CD14-positive monocyte (primary cell): ENCODE results near the gene CFAP97D1. TPM values are rescaled to one million over a fixed set of nuclear protein-coding genes. Genes with fewer than 3 reads are reported as not detected.

Experiments
- DNase-seq, 3 donors: peaks; one replicate each; pipeline ENCODE4 v3.0.0-alpha.2; 2011 to 2022
- H2AFZ ChIP-seq: 2 replicates; pipeline ENCODE4 v1.6.0; 2012; ENCODE audit warnings: mild to moderate bottlenecking, low read depth, low read length, inconsistent platforms; ENCODE audit not compliant: insufficient read depth, poor library complexity, severe bottlenecking
- H3K27ac ChIP-seq, 2 donors: 1 replicate in 1 of 2; 2 replicates in 1 of 2; pipeline ENCODE4 v1.5.1; 2012 to 2013; ENCODE audit warnings: low read length in 2 of 2, control low read depth in 1 of 2, inconsistent platforms in 1 of 2, low read depth in 1 of 2, mild to moderate bottlenecking in 1 of 2
- H3K27me3 ChIP-seq, 2 donors: one replicate each; pipeline versions ENCODE4 v1.6.0 to v1.6.1; 2011 to 2013; ENCODE audit warnings: low read length in 2 of 2; ENCODE audit not compliant: control insufficient read depth in 2 of 2, insufficient read depth in 2 of 2
- H3K36me3 ChIP-seq, 2 donors: replicated peaks in 1 of 2; 1 replicate in 1 of 2; 2 replicates in 1 of 2; pipeline versions ENCODE4 v1.5.1 to v1.6.1; 2012 to 2013; ENCODE audit warnings: low read length in 2 of 2, control low read depth in 1 of 2, inconsistent platforms in 1 of 2, mild to moderate bottlenecking in 1 of 2; ENCODE audit not compliant: insufficient read depth in 2 of 2, control insufficient read depth in 1 of 2
- H3K4me1 ChIP-seq, 2 donors: 1 replicate in 1 of 2; 2 replicates in 1 of 2; pipeline versions ENCODE4 v1.5.1 to v1.6.1; 2012 to 2013; ENCODE audit warnings: low read length in 2 of 2, control low read depth in 1 of 2, inconsistent platforms in 1 of 2, mild to moderate bottlenecking in 1 of 2, moderate library complexity in 1 of 2; ENCODE audit not compliant: insufficient read depth in 2 of 2, control insufficient read depth in 1 of 2
- H3K4me2 ChIP-seq: replicated peaks from 2 replicates; pipeline ENCODE3; 2012; ENCODE audit warnings: low read length, moderate library complexity, mild to moderate bottlenecking; ENCODE audit not compliant: poor library complexity, severe bottlenecking; ENCODE audit errors: extremely low read depth
- H3K4me3 ChIP-seq, 3 experiments: fragments of 200-600 bp in 1 of 3; sonication (generic) in 1 of 3; replicated peaks in 1 of 3; 1 replicate in 2 of 3; 2 replicates in 1 of 3; pipeline ENCODE4 v1.5.1; 2011 to 2013; ENCODE audit warnings: low read length in 3 of 3, mild to moderate bottlenecking in 3 of 3, control low read depth in 2 of 3, low read depth in 2 of 3, inconsistent platforms in 1 of 3, moderate library complexity in 1 of 3
- H3K79me2 ChIP-seq: 2 replicates; pipeline ENCODE4 v1.6.0; 2012; ENCODE audit warnings: mild to moderate bottlenecking, control low read depth, inconsistent platforms, low read length, moderate library complexity; ENCODE audit not compliant: insufficient read depth
- H3K9ac ChIP-seq: 2 replicates; pipeline ENCODE4 v1.6.0; 2017; ENCODE audit warnings: low read length, mild to moderate bottlenecking; ENCODE audit not compliant: insufficient read depth, poor library complexity, severe bottlenecking
- H3K9me3 ChIP-seq, 2 donors: replicated peaks in 1 of 2; 1 replicate in 1 of 2; 2 replicates in 1 of 2; pipeline versions ENCODE4 v1.5.1 to v1.6.1; 2012 to 2013; ENCODE audit warnings: low read length in 2 of 2, control low read depth in 1 of 2; ENCODE audit not compliant: control insufficient read depth in 1 of 2, insufficient read depth in 1 of 2
- H4K20me1 ChIP-seq: 2 replicates; pipeline ENCODE4 v1.6.0; 2012; ENCODE audit warnings: mild to moderate bottlenecking, low read length, control low read depth, moderate library complexity; ENCODE audit not compliant: insufficient read depth
- H3K27ac Mint-ChIP-seq, 7 donors: one replicate each; pipeline ENCODE4 v1.8.0; 2020; ENCODE audit warnings: mild to moderate bottlenecking in 7 of 7, mixed read lengths in 7 of 7, moderate library complexity in 6 of 7, inconsistent platforms in 2 of 7
- H3K27me3 Mint-ChIP-seq, 3 donors: one replicate each; pipeline ENCODE4 v1.8.0; 2021 to 2022; ENCODE audit warnings: low read depth in 3 of 3, mild to moderate bottlenecking in 3 of 3, mixed read lengths in 3 of 3, moderate library complexity in 3 of 3, inconsistent platforms in 1 of 3
- H3K36me3 Mint-ChIP-seq, 2 donors: one replicate each; pipeline ENCODE4 v1.8.0; 2020; ENCODE audit warnings: mixed read lengths in 2 of 2, inconsistent platforms in 1 of 2, mild to moderate bottlenecking in 1 of 2
- H3K4me1 Mint-ChIP-seq: one replicate; pipeline ENCODE4 v1.8.0; 2020; ENCODE audit warnings: mild to moderate bottlenecking, mixed read lengths
- H3K4me3 Mint-ChIP-seq, 2 donors: one replicate each; pipeline ENCODE4 v1.8.0; 2020; ENCODE audit warnings: mild to moderate bottlenecking in 2 of 2, mixed read lengths in 2 of 2, moderate library complexity in 1 of 2
- H3K9me3 Mint-ChIP-seq, 7 donors: one replicate each; pipeline ENCODE4 v1.8.0; 2020 to 2022; ENCODE audit warnings: mixed read lengths in 7 of 7, mild to moderate bottlenecking in 6 of 7, moderate library complexity in 6 of 7, inconsistent platforms in 2 of 7
- CTCF ChIP-seq: fragments of 200-600 bp; IDR thresholded peaks from one replicate; pipeline ENCODE4 v1.8.0; 2022; ENCODE audit warnings: antibody characterized with exemption, mild to moderate bottlenecking
- WGBS: methylation state at CpG from one replicate; pipeline ENCODE4 v1.1.5; 2013; ENCODE audit warnings: missing lambda C conversion rate; ENCODE audit not compliant: insufficient coverage; 5-methylcytosine and 5-hydroxymethylcytosine counted together
- intact Hi-C, 2 donors: fragments of 100-400 bp; cut with micrococcal nuclease; formaldehyde crosslinking; loops; one replicate each; pipeline versions ENCODE4 v1.15.0 to v1.15.1; 2023
- polyA plus RNA-seq, 3 donors: library from polyadenylated mRNA; depleted of rRNA in 1 of 3; unstranded in 2 of 3; stranded (reverse) in 1 of 3; fragments of 300-500 nt in 2 of 3; fragments of >200 nt in 1 of 3; fragmentation: Illumina TruSeq in 2 of 3; gene quantifications; 1 replicate in 2 of 3; 2 replicates in 1 of 3; pipeline ENCODE4 v1.2.3, GENCODE V29; 2012 to 2021

The CFAP97D1 gene
- polyA plus RNA-seq, 3 donors: 0.07 TPM; not detected in 2

DNA sequence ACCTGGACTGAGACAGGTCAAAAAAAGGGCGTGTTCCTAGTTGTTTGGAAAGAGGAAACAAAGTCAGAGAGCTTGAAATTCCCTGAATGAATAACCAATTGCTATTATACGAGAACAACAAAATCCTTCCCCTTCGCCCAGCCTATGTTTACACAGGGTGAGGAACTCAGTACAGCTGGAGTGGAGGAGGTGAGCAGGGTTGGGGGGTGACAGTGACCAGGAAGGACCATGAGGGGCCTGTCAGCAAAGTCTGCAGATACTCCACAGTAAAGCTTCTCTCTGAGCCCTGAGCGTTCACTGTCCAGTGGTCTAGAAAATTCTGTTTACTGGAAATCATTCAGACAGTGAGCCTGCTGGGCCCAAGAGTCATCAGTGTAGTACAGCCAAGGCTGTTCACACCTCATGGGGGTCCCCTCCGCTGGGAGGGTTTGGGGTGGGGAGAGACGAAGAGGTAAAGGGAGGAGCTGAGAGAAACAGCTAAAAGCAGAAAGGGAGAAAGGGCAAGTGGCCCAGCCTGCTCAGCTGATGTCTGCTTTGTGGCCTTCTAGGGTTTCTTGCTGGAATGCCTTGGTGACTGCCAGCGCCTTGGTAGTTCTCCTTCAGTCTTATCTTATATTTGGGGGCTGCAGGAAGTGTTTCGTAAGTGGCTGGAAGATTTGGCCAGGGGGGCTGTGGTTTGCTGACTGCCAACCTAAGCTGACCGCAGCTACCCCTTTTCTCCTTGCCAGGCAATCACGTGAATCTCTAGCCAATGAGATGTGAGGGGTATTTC is 7.2 kb upstream of the CFAP97D1 start:
- peaks cover 0 to 2% (median 0%) of the 10 kb centered on the region in 7 donors for H3K9me3 Mint-ChIP-seq
- Histone ChIP-seq H3K27ac (peak overlapping the region; percentile 63 to 79), H3K36me3 (peaks cover 36 to 51% of the 10 kb centered on the region in 2 donors), H3K9me3 (no peaks in the 10 kb centered on the region), H4K20me1 (peaks cover 3% of the 10 kb centered on the region), H3K4me1 (peaks cover 84 to 87% of the 10 kb centered on the region in 2 donors), H2AFZ (no peak overlapping the region), H3K4me2 (peak overlapping the region; percentile 49), H3K79me2 (peaks cover 55% of the 10 kb centered on the region), H3K4me3 (peak overlapping the region in 1 of 3 experiments; percentile 33), H3K27me3 (no peaks in the 10 kb centered on the region), H3K9ac (no peak overlapping the region)
- peak overlapping the region; percentile 56 to 67 for H3K4me3 Mint-ChIP-seq
- WGBS: 0% methylated on average over 2 of the region's 10 CpGs
- TF ChIP-seq CTCF: no peak
- H3K36me3 Mint-ChIP-seq: peaks cover 66 to 84% of the 10 kb centered on the region in 2 donors
- peaks cover 91% of the 10 kb centered on the region for H3K4me1 Mint-ChIP-seq
- H3K27me3 Mint-ChIP-seq: peaks cover 0 to 4% (median 2%) of the 10 kb centered on the region in 3 donors
- peak; percentile 48 to 78 (median 74) for DNase-seq
- H3K27ac Mint-ChIP-seq: peak overlapping the region; percentile 92 to 97 (median 96)
- intact Hi-C loops: no loop called here

DNA sequence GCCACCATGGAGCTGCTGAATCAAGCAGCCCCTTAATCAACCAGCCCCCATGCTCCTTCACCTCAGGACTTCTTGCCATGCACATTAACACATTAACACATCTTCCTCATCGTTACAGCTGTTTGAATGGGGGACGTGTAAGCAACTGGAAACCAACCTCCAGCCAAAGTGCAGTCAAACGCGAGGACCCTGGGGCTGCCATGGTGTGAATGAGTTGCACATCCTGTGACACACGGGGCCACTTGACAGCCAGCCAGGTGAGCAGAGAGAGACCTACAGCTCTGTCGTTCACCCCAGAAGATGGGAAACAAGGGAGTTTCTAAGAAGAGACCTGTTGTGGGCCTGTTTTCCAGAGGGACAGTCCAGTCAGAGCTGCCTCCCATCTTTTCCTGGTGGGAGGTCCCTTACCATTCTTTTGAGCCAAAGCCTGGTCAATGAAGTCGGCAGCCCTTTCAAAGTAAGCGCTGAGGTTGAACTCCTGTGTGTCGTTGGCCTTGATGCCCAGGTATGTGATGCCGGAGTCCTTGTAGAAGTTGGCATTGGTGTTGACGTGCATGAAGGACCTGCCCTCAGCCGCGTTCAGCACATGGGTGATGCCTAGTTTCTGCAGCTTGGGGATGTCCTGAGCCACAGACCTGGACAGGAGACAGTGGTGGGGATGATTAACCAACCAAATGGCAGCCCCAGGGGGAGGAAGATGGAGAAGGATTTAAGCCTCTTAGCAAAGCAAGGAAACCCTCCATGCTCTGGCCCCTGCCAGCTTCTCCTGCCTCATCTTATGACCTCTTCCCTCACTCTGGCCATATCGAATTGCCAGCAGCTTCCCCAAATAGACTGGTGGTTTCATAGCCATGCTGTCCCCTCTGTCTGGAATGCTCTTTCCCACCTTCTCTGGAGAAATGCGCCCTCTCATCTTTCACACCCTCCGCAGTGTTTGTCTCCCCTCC is 5.7 kb upstream of the CFAP97D1 start:
- Mint-ChIP-seq H3K9me3 (peaks cover 0 to 2% (median 0%) of the 10 kb centered on the region in 7 donors), H3K4me3 (peak overlapping the region in 1 of 2 donors; percentile 26), H3K27ac (peak overlapping the region in 6 of 7 donors; percentile 77 to 97 (median 93)), H3K27me3 (peaks cover 0 to 4% (median 2%) of the 10 kb centered on the region in 3 donors), H3K4me1 (peaks cover 82% of the 10 kb centered on the region), H3K36me3 (peaks cover 55 to 74% of the 10 kb centered on the region in 2 donors)
- no peak for TF ChIP-seq CTCF
- H2AFZ ChIP-seq: no peak overlapping the region
- intact Hi-C loops: no loop called here
- H3K27me3 ChIP-seq: no peaks in the 10 kb centered on the region
- H4K20me1 ChIP-seq: no peaks in the 10 kb centered on the region
- 86% methylated on average over 13 of the region's 16 CpGs for WGBS
- peaks cover 80% of the 10 kb centered on the region in 2 donors for H3K4me1 ChIP-seq
- H3K36me3 ChIP-seq: peaks cover 31 to 48% of the 10 kb centered on the region in 2 donors
- H3K27ac ChIP-seq: peak overlapping the region; percentile 63 to 79
- H3K79me2 ChIP-seq: peaks cover 61% of the 10 kb centered on the region
- no peak overlapping the region for H3K9ac ChIP-seq
- peak overlapping the region in 1 of 3 experiments; percentile 12 for H3K4me3 ChIP-seq
- H3K4me2 ChIP-seq: peak overlapping the region; percentile 18
- no peak for DNase-seq
- no peaks in the 10 kb centered on the region for H3K9me3 ChIP-seq
